ENCODE measurements around the gene LONP2.

Gene LONP2

DNA sequence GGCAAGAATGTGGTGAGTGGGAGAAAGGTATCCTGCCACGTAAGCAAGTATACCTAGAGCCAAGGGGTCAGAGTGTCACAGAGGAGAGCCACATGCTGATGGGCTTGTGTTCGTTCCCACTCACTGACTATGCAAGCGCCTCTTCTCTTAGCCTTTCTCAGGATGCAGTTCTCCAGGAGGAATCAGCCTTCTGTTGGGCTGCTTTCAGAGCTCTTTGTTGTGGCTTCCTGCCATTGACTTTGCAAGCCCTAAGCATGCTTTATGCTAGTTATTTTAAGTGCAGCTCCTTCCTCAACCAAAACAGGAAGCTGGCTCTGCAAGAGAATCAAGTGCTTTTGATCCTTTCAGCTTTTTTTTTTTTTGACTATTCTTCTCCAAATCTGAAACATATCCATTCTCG, 74.5 kb downstream of the LONP2 start:
- DNase-seq, result no peak
- H3K27me3 ChIP-seq, result no peaks in the 10 kb centered on the region
- TF ChIP-seq, protein P1, sequence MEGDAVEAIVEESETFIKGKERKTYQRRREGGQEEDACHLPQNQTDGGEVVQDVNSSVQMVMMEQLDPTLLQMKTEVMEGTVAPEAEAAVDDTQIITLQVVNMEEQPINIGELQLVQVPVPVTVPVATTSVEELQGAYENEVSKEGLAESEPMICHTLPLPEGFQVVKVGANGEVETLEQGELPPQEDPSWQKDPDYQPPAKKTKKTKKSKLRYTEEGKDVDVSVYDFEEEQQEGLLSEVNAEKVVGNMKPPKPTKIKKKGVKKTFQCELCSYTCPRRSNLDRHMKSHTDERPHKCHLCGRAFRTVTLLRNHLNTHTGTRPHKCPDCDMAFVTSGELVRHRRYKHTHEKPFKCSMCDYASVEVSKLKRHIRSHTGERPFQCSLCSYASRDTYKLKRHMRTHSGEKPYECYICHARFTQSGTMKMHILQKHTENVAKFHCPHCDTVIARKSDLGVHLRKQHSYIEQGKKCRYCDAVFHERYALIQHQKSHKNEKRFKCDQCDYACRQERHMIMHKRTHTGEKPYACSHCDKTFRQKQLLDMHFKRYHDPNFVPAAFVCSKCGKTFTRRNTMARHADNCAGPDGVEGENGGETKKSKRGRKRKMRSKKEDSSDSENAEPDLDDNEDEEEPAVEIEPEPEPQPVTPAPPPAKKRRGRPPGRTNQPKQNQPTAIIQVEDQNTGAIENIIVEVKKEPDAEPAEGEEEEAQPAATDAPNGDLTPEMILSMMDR (IDR thresholded peaks at IDR 0.05), result no peak
- peak overlapping the region in 1 of 2 donors; percentile 33 for H3K27ac ChIP-seq
- no peaks in the 10 kb centered on the region for H3K9me3 ChIP-seq
- intact Hi-C loops (cut with DNase I; ENCODE audit: low total_unique reads), result no loop called here
- H3K36me3 ChIP-seq, result peaks cover 3 to 14% (median 6%) of the 10 kb centered on the region in 3 donors
- no peak overlapping the region for H3K4me3 ChIP-seq
- H3K4me1 ChIP-seq, result peaks cover 0 to 30% (median 25%) of the 10 kb centered on the region in 4 donors

DNA sequence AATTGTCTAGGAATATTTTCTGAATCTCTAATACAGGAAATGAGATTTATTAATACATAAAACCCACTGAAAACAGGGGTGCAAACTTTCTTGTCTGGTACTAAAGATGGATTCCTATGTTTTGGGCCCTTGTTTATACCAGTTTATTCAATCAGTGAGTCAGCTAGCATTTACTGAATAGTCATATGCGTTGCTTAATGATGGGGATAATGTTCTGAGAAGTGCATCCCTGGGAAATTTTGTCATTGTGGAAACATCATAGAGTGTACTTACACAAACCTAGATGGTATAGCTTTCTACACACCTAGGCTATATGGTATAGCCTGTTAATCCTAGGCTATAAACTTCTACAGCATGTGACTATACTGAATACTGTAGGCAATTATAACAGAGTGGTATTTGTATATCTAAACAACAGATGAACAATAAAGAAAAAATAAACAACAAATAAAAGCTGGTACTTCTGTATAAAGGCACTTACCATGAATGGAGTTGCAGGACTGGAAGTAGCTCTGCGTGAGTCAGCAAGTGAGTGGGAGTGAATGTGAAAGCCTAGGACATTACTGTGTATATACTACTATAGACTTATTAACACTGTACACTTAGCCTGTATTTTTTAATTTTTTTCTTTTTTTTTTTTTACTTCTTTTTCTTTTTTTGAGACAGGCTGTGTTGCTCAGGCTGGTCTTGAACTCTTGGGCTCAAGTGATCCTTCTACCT, 77.4 kb downstream of the LONP2 start:
- Histone ChIP-seq H3K4me1 (peaks cover 0 to 38% (median 28%) of the 10 kb centered on the region in 4 donors), H3K27ac (no peak overlapping the region), H3K36me3 (peaks cover 0 to 5% (median 4%) of the 10 kb centered on the region in 3 donors), H3K27me3 (no peaks in the 10 kb centered on the region), H3K4me3 (no peak overlapping the region), H3K9me3 (no peaks in the 10 kb centered on the region)
- no peak for DNase-seq
- intact Hi-C loops (cut with DNase I; ENCODE audit: low total_unique reads), result no loop called here
- TF ChIP-seq, protein P1 (IDR thresholded peaks at IDR 0.05), result no peak

DNA sequence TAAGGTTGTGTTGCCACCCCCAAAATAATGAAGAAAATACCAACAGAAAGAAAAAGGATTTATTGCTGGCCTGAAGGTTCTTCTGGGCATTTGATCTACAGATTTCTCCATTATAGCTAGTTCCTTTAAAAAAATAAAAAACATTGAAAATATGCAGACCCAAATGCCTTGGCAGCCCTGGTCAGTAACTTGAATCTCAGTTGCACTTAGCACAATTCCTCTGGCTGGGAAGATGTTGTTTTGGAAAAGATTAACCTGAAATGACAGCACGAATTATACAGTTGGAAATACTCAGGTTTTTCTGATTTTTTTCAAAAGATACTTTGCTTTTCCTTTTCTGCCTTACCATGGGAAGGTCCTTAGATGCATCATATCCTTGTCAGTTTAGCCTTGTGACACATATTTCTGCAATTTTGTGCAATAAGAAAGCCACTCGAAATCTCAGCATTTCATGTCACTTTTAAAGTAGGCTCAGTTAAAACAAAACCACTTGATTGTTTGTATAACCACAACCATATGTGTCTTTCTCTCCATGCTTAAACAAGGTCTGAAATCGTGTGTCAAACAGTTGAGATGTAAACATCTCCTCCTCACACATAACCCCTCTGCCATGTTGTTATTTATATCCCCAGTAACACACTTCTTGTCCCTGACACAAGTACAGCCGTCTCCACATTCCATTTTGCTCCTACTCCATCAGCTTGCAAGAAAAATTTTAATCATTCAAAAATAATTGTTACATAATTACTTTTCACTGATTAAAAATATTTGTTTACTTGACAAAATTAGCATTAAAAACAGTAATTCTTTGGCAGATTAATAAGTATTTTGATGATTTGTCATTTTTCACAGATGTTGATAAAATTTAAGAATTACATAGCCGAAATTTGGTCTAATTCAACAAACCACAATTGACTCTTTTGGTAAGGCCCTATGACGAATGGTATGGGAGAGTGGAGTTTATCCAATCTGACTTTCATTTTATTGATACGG, 80.0 kb downstream of the LONP2 start:
- H3K27me3 ChIP-seq, result no peaks in the 10 kb centered on the region
- peaks cover 0 to 5% (median 4%) of the 10 kb centered on the region in 3 donors for H3K36me3 ChIP-seq
- H3K4me1 ChIP-seq, result peaks cover 0 to 15% (median 8%) of the 10 kb centered on the region in 4 donors
- no peaks in the 10 kb centered on the region for H3K9me3 ChIP-seq
- no peak overlapping the region for H3K27ac ChIP-seq
- no peak overlapping the region for H3K4me3 ChIP-seq
- DNase-seq, result no peak
- TF ChIP-seq, protein P1 (IDR thresholded peaks at IDR 0.05), result no peak
- intact Hi-C loops (cut with DNase I; ENCODE audit: low total_unique reads), result no loop called here

DNA sequence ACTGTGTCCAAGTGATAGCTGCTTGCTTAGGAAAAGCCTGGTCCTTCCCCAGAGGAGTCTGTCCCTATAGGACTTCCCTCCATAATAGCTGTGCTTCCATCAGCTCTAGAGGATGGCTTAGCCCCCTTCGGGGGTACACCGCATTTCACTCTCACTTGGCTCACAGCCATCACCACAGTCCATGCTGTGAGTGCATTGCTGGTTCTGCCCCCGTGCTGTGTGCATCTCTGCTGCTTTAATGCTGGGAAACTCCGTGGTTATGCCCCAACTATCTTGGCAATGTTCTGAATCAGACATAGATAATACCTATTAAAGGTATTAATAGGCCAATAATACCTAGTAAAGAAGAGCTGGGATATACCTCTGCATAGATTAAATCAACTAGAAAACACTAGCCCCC, 82.8 kb downstream of the LONP2 start:
- no peak overlapping the region for H3K4me3 ChIP-seq
- intact Hi-C loops (cut with DNase I; ENCODE audit: low total_unique reads), result no loop called here
- H3K9me3 ChIP-seq, result no peaks in the 10 kb centered on the region
- peaks cover 0 to 23% (median 9%) of the 10 kb centered on the region in 4 donors for H3K4me1 ChIP-seq
- peaks cover 0 to 4% (median 0%) of the 10 kb centered on the region in 3 donors for H3K36me3 ChIP-seq
- H3K27ac ChIP-seq, result no peak overlapping the region
- TF ChIP-seq, protein P1 (IDR thresholded peaks at IDR 0.05), result no peak
- no peak for DNase-seq
- H3K27me3 ChIP-seq, result no peaks in the 10 kb centered on the region

DNA sequence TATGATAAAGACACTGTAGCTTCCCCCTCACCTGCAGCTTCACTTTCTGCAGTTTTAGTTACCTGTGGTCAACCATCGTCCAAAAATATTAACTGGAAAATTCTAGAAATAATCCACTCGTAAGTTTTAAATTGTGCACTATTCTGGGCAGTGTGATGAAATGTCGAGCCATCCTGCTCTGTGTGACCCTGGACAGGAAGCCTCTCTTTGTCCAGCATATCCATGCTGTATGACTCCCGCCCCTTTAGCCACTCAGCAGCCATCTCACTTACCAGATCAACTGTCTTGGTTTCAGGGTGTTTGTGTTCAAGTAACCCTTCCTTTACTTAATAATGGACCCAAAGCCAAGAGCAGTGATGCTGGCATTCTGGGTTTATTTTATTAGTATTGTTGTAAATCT, 85.0 kb downstream of the LONP2 start:
- DNase-seq, result no peak
- Histone ChIP-seq H3K36me3 (peaks cover under 1 to 4% (median 1%) of the 10 kb centered on the region in 3 donors), H3K4me1 (peaks cover 0 to 14% (median 4%) of the 10 kb centered on the region in 4 donors), H3K4me3 (no peak overlapping the region), H3K9me3 (no peaks in the 10 kb centered on the region), H3K27me3 (no peaks in the 10 kb centered on the region), H3K27ac (no peak overlapping the region)
- intact Hi-C loops (cut with DNase I; ENCODE audit: low total_unique reads), result no loop called here
- TF ChIP-seq, protein P1 (IDR thresholded peaks at IDR 0.05), result no peak
